DND-41 (cell line): ENCODE data around the gene XPR1.

ENCODE experiments used
- ATAC-seq: fragments of 200-7000 bp; cut with Tn5 transposase; 3 replicates; pipeline ENCODE4 v1.9.1; 2021; ENCODE audit warnings: low read depth; ENCODE audit not compliant: insufficient read depth
- DNase-seq: peaks from one replicate; pipeline ENCODE4 v3.0.0-alpha.2; 2020
- H2AFZ ChIP-seq: 2 replicates; pipeline ENCODE4 v1.6.0; 2012; ENCODE audit warnings: low read depth, low read length
- H3K27ac ChIP-seq: 2 replicates; pipeline ENCODE4 v1.5.1; 2012; ENCODE audit warnings: low read length, inconsistent platforms
- H3K27me3 ChIP-seq: fragments of 200-600 bp; sonication (generic); 2 replicates; pipeline ENCODE4 v1.6.0; 2012; ENCODE audit warnings: low read length, mild to moderate bottlenecking, inconsistent platforms; ENCODE audit not compliant: insufficient read depth, poor library complexity
- H3K36me3 ChIP-seq: 2 replicates; pipeline ENCODE4 v1.5.1; 2012; ENCODE audit warnings: low read length, inconsistent platforms; ENCODE audit not compliant: insufficient read depth
- H3K4me1 ChIP-seq: 2 replicates; pipeline ENCODE4 v1.5.1; 2012; ENCODE audit warnings: mild to moderate bottlenecking, low read length; ENCODE audit not compliant: insufficient read depth
- H3K4me2 ChIP-seq: 2 replicates; pipeline ENCODE4 v1.6.0; 2012; ENCODE audit warnings: mild to moderate bottlenecking, moderate library complexity, low read length, inconsistent platforms; ENCODE audit not compliant: insufficient read depth
- H3K4me3 ChIP-seq, 2 experiments: fragments of 200-600 bp in 1 of 2; shearing (Covaris generic) in 1 of 2; 2 replicates each; pipeline ENCODE4 v1.5.1; 2012 to 2016; ENCODE audit warnings: inconsistent platforms in 2 of 2, low read length in 2 of 2, mild to moderate bottlenecking in 2 of 2, low read depth in 1 of 2, moderate library complexity in 1 of 2
- H3K79me2 ChIP-seq: 2 replicates; pipeline ENCODE4 v1.6.0; 2012; ENCODE audit warnings: low read length, inconsistent platforms; ENCODE audit not compliant: insufficient read depth
- H3K9ac ChIP-seq: 2 replicates; pipeline ENCODE4 v1.6.0; 2012; ENCODE audit warnings: low read depth, mild to moderate bottlenecking, inconsistent platforms, low read length, moderate library complexity
- H3K9me3 ChIP-seq: 2 replicates; pipeline ENCODE4 v1.5.1; 2012; ENCODE audit warnings: low read length, moderate library complexity, mild to moderate bottlenecking, inconsistent platforms; ENCODE audit not compliant: insufficient read depth, severe bottlenecking
- H4K20me1 ChIP-seq: 2 replicates; pipeline ENCODE4 v1.6.0; 2012; ENCODE audit warnings: low read length; ENCODE audit not compliant: insufficient read depth
- EZH2 ChIP-seq: IDR thresholded peaks from 3 replicates; pipeline ENCODE4 v1.6.1; 2012; ENCODE audit warnings: borderline replicate concordance, low read depth, mild to moderate bottlenecking, moderate library complexity, low read length, inconsistent platforms; ENCODE audit not compliant: severe bottlenecking
- TF ChIP-seq, protein P1 (sequence below): IDR thresholded peaks from 2 replicates; pipeline ENCODE4 v1.5.1; 2012; ENCODE audit warnings: borderline replicate concordance, low read length, moderate library complexity, mild to moderate bottlenecking; ENCODE audit not compliant: poor library complexity, severe bottlenecking; ENCODE audit errors: extremely low read depth

XPR1 gene

DNA sequence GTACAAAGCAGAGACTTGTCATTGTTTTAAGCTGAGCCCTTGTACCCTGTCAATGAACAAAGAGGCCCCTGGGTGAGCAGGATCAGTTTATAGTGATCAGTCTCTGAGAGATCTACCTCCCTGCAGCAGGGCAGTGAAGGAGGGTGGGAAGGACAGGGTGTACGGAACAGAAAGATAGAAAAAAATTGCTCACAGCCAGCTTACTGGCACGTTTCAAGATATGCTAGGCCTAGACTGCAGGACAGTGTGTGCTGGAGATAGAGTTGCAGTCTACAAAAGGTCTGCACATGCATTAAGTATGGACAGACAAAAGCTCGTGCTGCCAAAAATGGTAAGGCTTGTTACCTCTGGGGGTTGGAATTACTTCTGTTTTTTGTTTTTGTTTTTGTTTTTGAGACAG lies 38.4 kb upstream of the XPR1 start:
- Histone ChIP-seq H3K36me3 (no peaks in the 10 kb centered on the region), H3K9me3 (peaks cover 1% of the 10 kb centered on the region), H3K79me2 (no peaks in the 10 kb centered on the region), H3K4me1 (no peaks in the 10 kb centered on the region), H3K4me3 (no peak overlapping the region), H4K20me1 (no peaks in the 10 kb centered on the region), H3K27ac (no peak overlapping the region), H2AFZ (no peak overlapping the region), H3K4me2 (no peak overlapping the region), H3K9ac (no peak overlapping the region), H3K27me3 (no peaks in the 10 kb centered on the region)
- DNase-seq (no peak), ATAC-seq (no peak)
- TF ChIP-seq EZH2 = no peak
- TF ChIP-seq, protein P1, sequence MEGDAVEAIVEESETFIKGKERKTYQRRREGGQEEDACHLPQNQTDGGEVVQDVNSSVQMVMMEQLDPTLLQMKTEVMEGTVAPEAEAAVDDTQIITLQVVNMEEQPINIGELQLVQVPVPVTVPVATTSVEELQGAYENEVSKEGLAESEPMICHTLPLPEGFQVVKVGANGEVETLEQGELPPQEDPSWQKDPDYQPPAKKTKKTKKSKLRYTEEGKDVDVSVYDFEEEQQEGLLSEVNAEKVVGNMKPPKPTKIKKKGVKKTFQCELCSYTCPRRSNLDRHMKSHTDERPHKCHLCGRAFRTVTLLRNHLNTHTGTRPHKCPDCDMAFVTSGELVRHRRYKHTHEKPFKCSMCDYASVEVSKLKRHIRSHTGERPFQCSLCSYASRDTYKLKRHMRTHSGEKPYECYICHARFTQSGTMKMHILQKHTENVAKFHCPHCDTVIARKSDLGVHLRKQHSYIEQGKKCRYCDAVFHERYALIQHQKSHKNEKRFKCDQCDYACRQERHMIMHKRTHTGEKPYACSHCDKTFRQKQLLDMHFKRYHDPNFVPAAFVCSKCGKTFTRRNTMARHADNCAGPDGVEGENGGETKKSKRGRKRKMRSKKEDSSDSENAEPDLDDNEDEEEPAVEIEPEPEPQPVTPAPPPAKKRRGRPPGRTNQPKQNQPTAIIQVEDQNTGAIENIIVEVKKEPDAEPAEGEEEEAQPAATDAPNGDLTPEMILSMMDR = no peak

GRCh38 chr1:180594723-180595122 lies 37.1 kb upstream of the XPR1 start:
- TF ChIP-seq, protein P1 = no peak
- TF ChIP-seq EZH2 = no peak
- H3K9ac ChIP-seq = no peak overlapping the region
- no peak overlapping the region for H3K4me2 ChIP-seq
- no peaks in the 10 kb centered on the region for H4K20me1 ChIP-seq
- no peaks in the 10 kb centered on the region for H3K27me3 ChIP-seq
- no peaks in the 10 kb centered on the region for H3K36me3 ChIP-seq
- no peak overlapping the region for H3K4me3 ChIP-seq
- no peaks in the 10 kb centered on the region for H3K79me2 ChIP-seq
- H3K27ac ChIP-seq = no peak overlapping the region
- no peaks in the 10 kb centered on the region for H3K4me1 ChIP-seq
- H2AFZ ChIP-seq = no peak overlapping the region
- no peaks in the 10 kb centered on the region for H3K9me3 ChIP-seq
- DNase-seq (no peak), ATAC-seq (no peak)

DNA sequence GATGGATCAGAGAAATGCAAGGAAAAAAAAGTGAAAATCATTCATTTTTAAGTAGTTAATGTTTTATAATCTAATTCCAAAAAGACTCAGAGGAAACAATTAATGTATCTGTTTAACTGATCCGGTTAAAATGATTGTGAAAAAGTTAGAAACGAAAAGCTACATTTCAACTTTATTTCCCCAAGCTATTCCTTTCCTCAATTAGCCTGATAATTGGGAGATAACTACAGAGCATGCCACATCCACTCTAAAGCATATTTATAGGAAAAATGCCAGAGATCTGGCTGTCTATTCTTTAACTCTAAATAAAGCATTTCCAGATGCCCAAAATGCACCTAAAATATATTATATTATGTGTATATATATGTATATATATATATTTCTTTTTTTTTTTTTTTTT lies 35.9 kb upstream of the XPR1 start:
- Histone ChIP-seq H3K4me1 (no peaks in the 10 kb centered on the region), H3K36me3 (no peaks in the 10 kb centered on the region), H4K20me1 (no peaks in the 10 kb centered on the region), H3K9me3 (no peaks in the 10 kb centered on the region), H3K9ac (no peak overlapping the region), H3K4me2 (no peak overlapping the region), H3K79me2 (no peaks in the 10 kb centered on the region), H3K4me3 (no peak overlapping the region), H3K27me3 (no peaks in the 10 kb centered on the region), H2AFZ (no peak overlapping the region), H3K27ac (no peak overlapping the region)
- no peak for TF ChIP-seq EZH2
- TF ChIP-seq, protein P1 = no peak
- DNase-seq = no peak
- no peak for ATAC-seq

- H3K36me3 ChIP-seq = no peaks in the 10 kb centered on the region
- H2AFZ ChIP-seq = no peak overlapping the region
- no peaks in the 10 kb centered on the region for H3K79me2 ChIP-seq
- H3K4me3 ChIP-seq = no peak overlapping the region
- TF ChIP-seq, protein P1 = no peak
- TF ChIP-seq EZH2 = no peak
- H3K27me3 ChIP-seq = no peaks in the 10 kb centered on the region
- H3K4me2 ChIP-seq = no peak overlapping the region
- ATAC-seq (no peak), DNase-seq (no peak)
- no peaks in the 10 kb centered on the region for H3K9me3 ChIP-seq
- no peaks in the 10 kb centered on the region for H4K20me1 ChIP-seq
- no peak overlapping the region for H3K9ac ChIP-seq
- H3K4me1 ChIP-seq = no peaks in the 10 kb centered on the region
- H3K27ac ChIP-seq = no peak overlapping the region
Observed at GRCh38 chr1:180597520-180597919, 34.3 kb upstream of the XPR1 start.
